DOHH2 (cell line): ENCODE data around the gene EPYC.

ENCODE experiments used
- H3F3A ChIP-seq: fragments of 200-600 bp; sonication (generic), shearing (Covaris generic); 2 replicates; pipeline ENCODE4 v1.6.0; 2016; ENCODE audit warnings: antibody characterized with exemption, mild to moderate bottlenecking; ENCODE audit not compliant: control insufficient read depth, insufficient read depth
- H3K27ac ChIP-seq: fragments of 200-600 bp; sonication (generic); 2 replicates; pipeline ENCODE4 v1.5.1; 2014; ENCODE audit warnings: low read depth, mild to moderate bottlenecking, low read length, moderate library complexity
- H3K27me3 ChIP-seq: fragments of 200-600 bp; sonication (generic); 2 replicates; pipeline ENCODE4 v1.6.1; 2014; ENCODE audit warnings: mild to moderate bottlenecking, low read length, mixed read lengths; ENCODE audit not compliant: control insufficient read depth
- H3K36me3 ChIP-seq: fragments of 200-600 bp; sonication (generic); 2 replicates; pipeline ENCODE4 v1.6.1; 2014; ENCODE audit warnings: mild to moderate bottlenecking, low read length, moderate library complexity, mixed read lengths; ENCODE audit not compliant: control insufficient read depth
- H3K4me1 ChIP-seq: fragments of 200-600 bp; sonication (generic); 2 replicates; pipeline ENCODE4 v1.6.1; 2014; ENCODE audit warnings: mild to moderate bottlenecking, low read length, mixed read lengths; ENCODE audit not compliant: control insufficient read depth
- H3K4me2 ChIP-seq: fragments of 200-600 bp; sonication (generic); 2 replicates; pipeline ENCODE4 v1.6.0; 2014; ENCODE audit warnings: mild to moderate bottlenecking, low read length, moderate library complexity
- H3K4me3 ChIP-seq: fragments of 200-600 bp; sonication (generic); 2 replicates; pipeline ENCODE4 v1.5.1; 2014; ENCODE audit warnings: mild to moderate bottlenecking, low read length, mixed read lengths
- H3K79me2 ChIP-seq: fragments of 200-600 bp; sonication (generic); 2 replicates; pipeline ENCODE4 v1.6.1; 2014; ENCODE audit warnings: mild to moderate bottlenecking, low read length, mixed read lengths; ENCODE audit not compliant: control insufficient read depth
- H3K9me2 ChIP-seq: fragments of 200-600 bp; sonication (generic); replicated peaks from 2 replicates; pipeline ENCODE4 v1.6.1; 2014; ENCODE audit warnings: mild to moderate bottlenecking, low read length, mixed read lengths; ENCODE audit not compliant: control insufficient read depth
- H3K9me3 ChIP-seq: fragments of 200-600 bp; sonication (generic); 2 replicates; pipeline ENCODE4 v1.6.1; 2014; ENCODE audit warnings: antibody characterized with exemption, low read length, mixed read lengths; ENCODE audit not compliant: control insufficient read depth, insufficient read depth
- H4K20me1 ChIP-seq: fragments of 200-600 bp; sonication (generic); 2 replicates; pipeline ENCODE4 v1.6.0; 2014; ENCODE audit warnings: low read depth, mild to moderate bottlenecking, antibody characterized with exemption, low read length, moderate library complexity; ENCODE audit not compliant: control insufficient read depth, insufficient read depth
- CTCF ChIP-seq: fragments of 200-600 bp; sonication (generic); IDR thresholded peaks from one replicate; pipeline ENCODE4 v1.5.1; 2014; ENCODE audit warnings: antibody characterized with exemption, mild to moderate bottlenecking, low read depth, low read length; ENCODE audit not compliant: poor library complexity, severe bottlenecking
- EZH2phosphoT487 ChIP-seq: fragments of 200-600 bp; sonication (generic); IDR thresholded peaks from 2 replicates; pipeline ENCODE4 v1.6.1; 2017; ENCODE audit warnings: borderline replicate concordance, mild to moderate bottlenecking, antibody characterized with exemption, low read length, moderate library complexity, mixed read lengths

EPYC gene

DNA sequence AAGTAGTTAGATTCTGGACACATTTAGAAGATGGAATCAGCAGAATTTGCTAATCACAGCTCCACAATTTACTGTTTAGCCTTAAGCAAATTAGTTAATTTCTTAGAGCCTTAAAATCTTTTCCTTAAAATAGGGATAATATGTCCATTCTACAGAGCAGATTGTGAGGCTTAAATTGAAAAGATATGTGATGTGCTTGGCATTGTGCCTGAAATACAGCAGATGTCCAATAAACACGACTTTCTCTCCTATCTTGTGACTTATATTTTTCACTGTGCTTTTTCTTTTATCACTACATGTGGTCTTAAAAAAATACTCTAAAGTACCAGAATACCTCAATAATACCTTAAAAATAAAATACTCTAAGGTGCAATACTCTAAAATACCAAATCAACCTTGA, 80.4 kb downstream of the EPYC start:
- Histone ChIP-seq H3F3A (no peaks in the 10 kb centered on the region), H3K4me3 (no peak overlapping the region), H3K4me2 (no peak overlapping the region), H4K20me1 (no peaks in the 10 kb centered on the region), H3K27me3 (no peaks in the 10 kb centered on the region), H3K9me2 (no peaks in the 10 kb centered on the region), H3K4me1 (no peaks in the 10 kb centered on the region), H3K36me3 (no peaks in the 10 kb centered on the region), H3K79me2 (no peaks in the 10 kb centered on the region), H3K9me3 (no peaks in the 10 kb centered on the region), H3K27ac (no peak overlapping the region)
- TF ChIP-seq CTCF, result no peak
- no peak for TF ChIP-seq EZH2phosphoT487

DNA sequence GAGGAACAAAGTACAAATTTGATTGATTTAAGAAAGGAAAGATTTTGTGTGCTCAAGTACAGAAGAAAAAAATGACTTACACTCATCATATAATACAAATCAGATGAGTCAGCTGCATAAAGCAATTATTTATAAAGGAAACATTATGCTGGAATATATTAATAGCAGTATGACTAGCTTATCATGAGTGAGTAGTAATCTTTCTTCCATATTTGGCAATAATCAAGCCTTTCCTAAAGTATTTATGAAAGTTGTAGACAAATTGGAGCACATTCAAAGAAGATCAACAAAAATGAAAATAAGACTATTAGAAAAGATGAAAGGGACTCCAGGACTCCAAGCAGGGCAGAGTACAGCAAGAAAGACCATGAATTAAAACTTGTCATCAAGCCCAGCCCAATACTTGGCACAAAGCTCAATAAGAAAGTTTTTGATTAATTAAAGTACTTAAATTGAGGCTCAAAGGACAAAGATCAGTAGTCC, 82.6 kb downstream of the EPYC start:
- Histone ChIP-seq H3K27me3 (no peaks in the 10 kb centered on the region), H3K4me1 (no peaks in the 10 kb centered on the region), H3K4me3 (no peak overlapping the region), H3K9me2 (no peaks in the 10 kb centered on the region), H3K27ac (no peak overlapping the region), H4K20me1 (no peaks in the 10 kb centered on the region), H3K4me2 (no peak overlapping the region), H3K36me3 (no peaks in the 10 kb centered on the region), H3F3A (no peaks in the 10 kb centered on the region), H3K79me2 (no peaks in the 10 kb centered on the region), H3K9me3 (no peaks in the 10 kb centered on the region)
- TF ChIP-seq EZH2phosphoT487, result no peak
- TF ChIP-seq CTCF, result no peak

DNA sequence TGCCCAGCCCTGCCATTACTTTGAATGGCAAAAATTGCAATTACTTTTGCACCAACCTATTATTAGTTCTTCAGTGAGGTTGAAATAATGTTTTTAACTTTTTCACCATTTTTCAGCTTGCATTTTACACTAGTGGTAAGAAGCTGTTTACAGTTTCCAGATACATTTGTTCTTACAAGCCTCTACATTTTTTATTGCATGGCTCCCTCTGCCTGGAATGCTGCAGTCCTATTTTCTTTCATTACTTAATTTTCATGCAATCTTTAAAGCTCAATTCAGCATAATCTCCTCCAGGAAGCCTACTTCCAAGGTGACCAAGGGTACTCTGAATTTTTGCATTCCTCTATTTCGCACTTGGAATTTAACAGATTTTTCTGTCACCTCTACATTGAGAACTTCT, 83.2 kb downstream of the EPYC start:
- H3K79me2 ChIP-seq, result no peaks in the 10 kb centered on the region
- H4K20me1 ChIP-seq, result no peaks in the 10 kb centered on the region
- no peaks in the 10 kb centered on the region for H3K36me3 ChIP-seq
- H3K9me2 ChIP-seq, result no peaks in the 10 kb centered on the region
- H3K27ac ChIP-seq, result no peak overlapping the region
- H3K4me1 ChIP-seq, result no peaks in the 10 kb centered on the region
- no peak for TF ChIP-seq CTCF
- no peak overlapping the region for H3K4me2 ChIP-seq
- H3F3A ChIP-seq, result no peaks in the 10 kb centered on the region
- H3K4me3 ChIP-seq, result no peak overlapping the region
- no peaks in the 10 kb centered on the region for H3K9me3 ChIP-seq
- H3K27me3 ChIP-seq, result no peaks in the 10 kb centered on the region

- no peaks in the 10 kb centered on the region for H3K9me2 ChIP-seq
- H3K27ac ChIP-seq, result no peak overlapping the region
- no peaks in the 10 kb centered on the region for H4K20me1 ChIP-seq
- H3K36me3 ChIP-seq, result no peaks in the 10 kb centered on the region
- H3K79me2 ChIP-seq, result no peaks in the 10 kb centered on the region
- no peak overlapping the region for H3K4me3 ChIP-seq
- H3K27me3 ChIP-seq, result no peaks in the 10 kb centered on the region
- no peak overlapping the region for H3K4me2 ChIP-seq
- TF ChIP-seq EZH2phosphoT487 (no peak), CTCF (no peak)
- no peaks in the 10 kb centered on the region for H3K4me1 ChIP-seq
- no peaks in the 10 kb centered on the region for H3K9me3 ChIP-seq
- no peaks in the 10 kb centered on the region for H3F3A ChIP-seq
Observed at GRCh38 chr12:90920222-90920621, 84.5 kb downstream of the EPYC start.
